Natural killer cell (primary cell): ENCODE results near the gene MSTO1. TPM values are rescaled to one million over a fixed set of nuclear protein-coding genes. Genes with fewer than 3 reads are reported as not detected.
"Not testable (repeated sequence)": the region's sequence is repeated elsewhere in the genome, so short reads cannot be mapped to it uniquely, and the experiment has no call there.

Experiments
- ATAC-seq, 3 donors: fragments of 150-1000 bp in 2 of 3; fragments of 200-7000 bp in 1 of 3; cut with Tn5 transposase; 1 replicate in 1 of 3; 2 replicates in 2 of 3; pipeline ENCODE4 v1.10.0; 2021; ENCODE audit warnings: mild to moderate bottlenecking in 2 of 3, moderate library complexity in 2 of 3
- DNase-seq, 2 donors: peaks; one replicate each; pipeline versions ENCODE4 v3.0.0 to v3.0.0-alpha.2; 2013 to 2021; ENCODE audit warnings: mixed read lengths in 1 of 2
- H3K27ac ChIP-seq: one replicate; pipeline ENCODE4 v1.5.1; 2013; ENCODE audit warnings: mild to moderate bottlenecking, low read length
- H3K27me3 ChIP-seq: one replicate; pipeline ENCODE4 v1.6.1; 2013; ENCODE audit warnings: low read length; ENCODE audit not compliant: control insufficient read depth, insufficient read depth
- H3K36me3 ChIP-seq: one replicate; pipeline ENCODE4 v1.6.1; 2013; ENCODE audit warnings: low read length; ENCODE audit not compliant: control insufficient read depth, insufficient read depth
- H3K4me1 ChIP-seq: one replicate; pipeline ENCODE4 v1.6.1; 2013; ENCODE audit warnings: low read length; ENCODE audit not compliant: control insufficient read depth, insufficient read depth
- H3K4me3 ChIP-seq: one replicate; pipeline ENCODE4 v1.5.1; 2013; ENCODE audit warnings: low read length
- H3K9me3 ChIP-seq: one replicate; pipeline ENCODE4 v1.6.1; 2013; ENCODE audit warnings: low read length; ENCODE audit not compliant: control insufficient read depth, insufficient read depth
- H3K27ac Mint-ChIP-seq, 2 donors: one replicate each; pipeline ENCODE4 v1.8.0; 2022; ENCODE audit warnings: mild to moderate bottlenecking in 2 of 2, mixed read lengths in 2 of 2, moderate library complexity in 1 of 2
- H3K27me3 Mint-ChIP-seq, 2 donors: one replicate each; pipeline ENCODE4 v1.8.0; 2022; ENCODE audit warnings: low read depth in 2 of 2, mixed read lengths in 2 of 2
- H3K36me3 Mint-ChIP-seq: one replicate; pipeline ENCODE4 v1.8.0; 2022; ENCODE audit warnings: mixed read lengths
- H3K4me1 Mint-ChIP-seq, 2 donors: one replicate each; pipeline ENCODE4 v1.8.0; 2022; ENCODE audit warnings: mixed read lengths in 2 of 2
- H3K4me3 Mint-ChIP-seq: one replicate; pipeline ENCODE4 v1.8.0; 2022; ENCODE audit warnings: mild to moderate bottlenecking, moderate library complexity, mixed read lengths
- H3K9me3 Mint-ChIP-seq, 2 donors: one replicate each; pipeline ENCODE4 v1.8.0; 2022; ENCODE audit warnings: mixed read lengths in 2 of 2
- WGBS: methylation state at CpG from one replicate; pipeline ENCODE4 v1.1.7; 2013; ENCODE audit warnings: missing lambda C conversion rate; ENCODE audit not compliant: insufficient coverage; 5-methylcytosine and 5-hydroxymethylcytosine counted together
- intact Hi-C: fragments of 100-400 bp; cut with micrococcal nuclease; formaldehyde crosslinking; loops from one replicate; pipeline ENCODE4 v1.14.2; 2022
- total RNA-seq, 4 donors: library from RNA; stranded (reverse); fragments of 120-200 nt in 1 of 4; gene quantifications; one replicate each; pipeline versions ENCODE4 v1.2.3 to v1.2.4, GENCODE V29; 2013 to 2022
- TF ChIP-seq, protein P1 (sequence below): fragments of 200-600 bp; IDR thresholded peaks from one replicate; pipeline ENCODE4 v1.8.0; 2022; ENCODE audit warnings: antibody characterized with exemption

MSTO1 gene
- 10 to 100 TPM; 44.7 to 53.6 (median 46.7) TPM for total RNA-seq
- 42.9 TPM for total RNA-seq (2013)

DNA sequence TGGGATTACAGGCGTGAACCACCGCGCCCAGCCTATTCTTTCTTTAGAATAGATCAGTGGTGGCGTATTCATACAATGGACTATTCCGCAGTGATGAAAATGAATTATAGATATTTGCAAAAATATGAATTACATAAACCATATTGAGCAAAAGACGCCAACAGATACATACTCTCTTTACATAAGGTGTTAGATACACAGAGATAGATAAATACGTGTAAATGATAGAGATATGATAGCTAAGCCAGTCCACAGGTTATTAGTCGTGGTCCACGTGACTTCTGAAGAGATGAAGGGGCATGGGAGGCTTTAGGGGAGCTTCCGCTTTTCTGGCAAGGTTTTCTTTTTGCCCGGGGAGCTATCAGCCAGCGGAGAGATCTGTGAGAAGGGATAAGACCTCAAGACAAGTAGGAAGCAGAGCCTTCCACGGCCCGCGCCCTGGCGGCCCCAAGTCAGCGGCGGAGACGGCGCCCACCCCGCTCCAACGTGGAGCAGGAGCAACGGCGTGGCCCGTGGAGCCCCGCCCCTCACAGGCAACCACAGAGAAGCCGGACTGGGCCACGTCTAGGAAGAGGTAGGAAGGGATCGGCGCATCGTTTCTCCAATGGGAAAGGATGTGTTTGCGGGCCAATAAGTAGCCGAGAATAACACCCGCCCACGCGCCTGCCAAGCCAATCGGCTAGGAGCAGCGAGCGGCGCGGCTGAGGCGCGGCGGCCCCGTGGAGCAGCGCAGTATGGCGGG is at the start of gene MSTO1:
TSS of gene MSTO1 (plus strand) at position 704 of the 742 bp plus-strand sequence. CDS start at position 735, 31 bp downstream.
- Mint-ChIP-seq H3K27ac (peak within 1 kb of the TSS; percentile 84 to 86), H3K4me3 (peak within 1 kb of the TSS; percentile 98), H3K9me3 (no peaks in the 10 kb centered on the region), H3K27me3 (no peaks in the 10 kb centered on the region), H3K4me1 (peaks cover 8 to 12% of the 10 kb centered on the region in 2 donors), H3K36me3 (no peaks in the 10 kb centered on the region)
- 6% methylated on average over 33 of the region's 47 CpGs for WGBS
- Histone ChIP-seq H3K4me3 (peak within 1 kb of the TSS; percentile 73), H3K27ac (peak within 1 kb of the TSS; percentile 59), H3K27me3 (no peaks in the 10 kb centered on the region), H3K9me3 (no peaks in the 10 kb centered on the region), H3K36me3 (peaks cover 4% of the 10 kb centered on the region), H3K4me1 (peaks cover 4% of the 10 kb centered on the region)
- TF ChIP-seq, protein P1, sequence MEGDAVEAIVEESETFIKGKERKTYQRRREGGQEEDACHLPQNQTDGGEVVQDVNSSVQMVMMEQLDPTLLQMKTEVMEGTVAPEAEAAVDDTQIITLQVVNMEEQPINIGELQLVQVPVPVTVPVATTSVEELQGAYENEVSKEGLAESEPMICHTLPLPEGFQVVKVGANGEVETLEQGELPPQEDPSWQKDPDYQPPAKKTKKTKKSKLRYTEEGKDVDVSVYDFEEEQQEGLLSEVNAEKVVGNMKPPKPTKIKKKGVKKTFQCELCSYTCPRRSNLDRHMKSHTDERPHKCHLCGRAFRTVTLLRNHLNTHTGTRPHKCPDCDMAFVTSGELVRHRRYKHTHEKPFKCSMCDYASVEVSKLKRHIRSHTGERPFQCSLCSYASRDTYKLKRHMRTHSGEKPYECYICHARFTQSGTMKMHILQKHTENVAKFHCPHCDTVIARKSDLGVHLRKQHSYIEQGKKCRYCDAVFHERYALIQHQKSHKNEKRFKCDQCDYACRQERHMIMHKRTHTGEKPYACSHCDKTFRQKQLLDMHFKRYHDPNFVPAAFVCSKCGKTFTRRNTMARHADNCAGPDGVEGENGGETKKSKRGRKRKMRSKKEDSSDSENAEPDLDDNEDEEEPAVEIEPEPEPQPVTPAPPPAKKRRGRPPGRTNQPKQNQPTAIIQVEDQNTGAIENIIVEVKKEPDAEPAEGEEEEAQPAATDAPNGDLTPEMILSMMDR = no peak
- peak; percentile 97 to 98 (median 97) for ATAC-seq
- intact Hi-C loops = no loop called here
- peak; percentile 77 to 95 for DNase-seq

DNA sequence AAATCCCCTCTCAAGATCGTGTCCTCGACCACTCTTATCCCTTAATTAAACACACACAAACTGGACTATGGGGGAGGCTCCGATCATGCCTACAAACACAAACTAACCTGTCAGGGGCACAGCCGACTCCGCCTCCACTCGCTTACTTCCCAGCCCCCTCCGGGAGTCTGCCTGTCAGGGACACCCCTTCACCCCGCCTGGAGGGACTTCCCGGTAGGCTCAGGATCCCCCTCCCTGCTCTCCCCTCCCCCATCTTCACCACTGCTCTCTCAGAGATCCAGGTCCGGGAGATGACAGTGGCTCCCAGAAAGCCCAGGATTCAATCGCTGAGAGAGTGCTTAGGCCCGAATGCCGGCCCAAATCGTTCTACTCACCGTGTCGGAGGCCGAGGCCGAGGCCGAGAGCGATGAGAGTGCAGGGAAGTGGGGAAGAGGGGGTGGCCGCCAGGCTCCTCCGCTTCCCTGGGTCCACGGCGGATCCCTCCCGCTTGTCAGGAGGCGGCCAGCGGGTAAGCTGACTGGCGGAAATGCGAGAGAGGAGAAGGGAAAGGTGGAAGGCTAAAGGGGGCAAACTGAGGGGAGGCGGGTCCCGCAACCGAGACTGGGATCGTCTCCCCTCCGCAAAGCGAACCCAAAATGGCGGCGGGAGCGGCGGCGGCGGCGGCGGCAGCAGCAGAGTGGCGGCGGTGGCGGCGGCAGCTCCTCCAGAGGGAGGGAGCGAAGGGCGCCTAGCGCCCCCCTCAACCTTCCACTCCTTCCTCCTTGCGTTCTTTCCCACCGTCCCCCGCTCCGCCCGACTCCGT is 48.0 kb upstream of the MSTO1 start:
- Mint-ChIP-seq H3K4me1 (peaks cover 31 to 51% of the 10 kb centered on the region in 2 donors), H3K27ac (peak overlapping the region; percentile 96 to 99), H3K4me3 (peak overlapping the region; percentile 99)
- not testable (repeated sequence) for H3K9me3 Mint-ChIP-seq, H3K36me3 Mint-ChIP-seq, H3K9me3 ChIP-seq, H3K36me3 ChIP-seq, H3K27me3 Mint-ChIP-seq, H3K27me3 ChIP-seq
- H3K4me1 ChIP-seq = peaks cover 27% of the 10 kb centered on the region
- peak; percentile 29 to 49 (median 36) for ATAC-seq
- intact Hi-C loops = loop anchor here (5.0 kb wide), 2 partner anchors 240 to 1005 kb away; partner anchors contain the start of genes RUSC1 and UBE2Q1
- WGBS = 0% methylated on average over 47 of the region's 56 CpGs
- H3K4me3 ChIP-seq = peak overlapping the region; percentile 75
- H3K27ac ChIP-seq = peak overlapping the region; percentile 99
- peak; percentile 57 to 67 for DNase-seq

DNA sequence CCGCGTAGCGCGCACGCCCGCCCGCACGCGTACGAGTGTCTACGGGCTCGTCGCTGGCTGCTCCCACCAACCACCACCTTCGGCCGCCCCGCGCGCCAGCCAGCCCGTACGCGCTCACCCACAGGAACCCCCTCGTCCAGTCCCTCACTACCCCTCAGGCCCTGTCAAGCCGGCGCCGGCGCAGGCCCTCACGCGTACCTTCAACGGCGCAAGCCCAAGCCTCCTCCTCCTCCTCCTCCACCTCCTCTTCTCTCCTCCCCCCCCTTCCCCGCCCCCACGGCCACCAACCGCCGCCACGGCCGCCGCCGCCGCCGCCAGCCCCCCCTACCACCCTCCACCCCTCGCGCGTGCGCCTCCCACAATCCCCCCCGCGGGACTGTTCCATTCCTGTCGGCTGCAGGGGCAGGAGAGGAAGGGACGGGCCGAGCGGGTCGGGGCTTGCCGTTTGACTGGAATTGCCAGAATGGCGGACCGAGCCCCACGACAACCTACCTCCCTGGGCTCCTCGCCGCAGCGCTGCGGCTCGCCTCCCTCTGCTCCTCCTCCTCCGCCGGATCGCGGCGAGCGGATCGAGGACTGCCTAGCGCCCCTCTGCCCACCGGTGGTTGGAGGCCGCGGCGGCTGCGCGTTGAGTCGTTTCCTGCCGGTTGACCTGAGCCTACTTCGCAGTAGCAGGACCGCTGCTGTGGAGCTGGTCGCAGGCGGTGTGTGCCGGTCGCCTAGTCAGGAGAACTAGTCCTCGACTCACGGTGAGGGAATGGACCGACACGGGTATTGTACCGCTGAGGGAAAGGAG is 47.2 kb upstream of the MSTO1 start, which contains the start of gene ASH1L:
TSS of gene ASH1L (minus strand) at position 223 of the 796 bp plus-strand sequence. CDS start 41,284 bp downstream, outside the sequence.
- ATAC-seq = peak; percentile 76 to 90 (median 80)
- H3K4me1 ChIP-seq = peaks cover 27% of the 10 kb centered on the region

DNA sequence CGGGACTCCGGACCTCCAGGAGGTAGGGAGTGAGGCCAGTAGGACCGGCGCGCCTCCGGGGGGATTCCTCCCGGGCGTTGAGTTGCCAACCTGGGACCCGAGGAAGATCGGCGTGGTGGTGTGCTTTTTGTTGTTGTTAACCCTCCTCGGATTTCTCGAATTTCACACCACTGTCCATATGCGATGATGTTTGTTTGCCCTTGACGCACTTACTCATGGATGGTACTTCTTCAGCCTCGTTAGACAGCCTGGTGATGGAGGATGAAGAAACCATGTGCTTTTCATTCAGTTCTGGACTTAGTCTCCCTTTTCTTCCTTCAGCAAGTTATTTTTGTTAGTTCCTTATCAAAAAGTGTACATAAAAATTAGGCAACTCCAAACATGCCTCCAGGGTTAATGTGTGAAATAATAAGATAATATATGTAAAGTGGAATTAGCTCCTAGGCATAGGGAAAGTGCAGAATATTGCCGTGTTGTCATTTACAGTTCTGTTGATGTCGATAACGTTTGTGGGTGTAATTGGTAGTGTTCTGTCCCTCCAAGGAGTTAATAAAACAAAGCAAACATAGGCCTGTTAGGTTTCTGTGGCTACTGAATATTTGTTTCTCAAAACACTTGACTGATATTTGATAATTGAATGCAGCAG is 46.5 kb upstream of the MSTO1 start:
- DNase-seq, H3K9me3 Mint-ChIP-seq, H3K27me3 ChIP-seq, H3K27me3 Mint-ChIP-seq, H3K36me3 ChIP-seq, H3K9me3 ChIP-seq, H3K36me3 Mint-ChIP-seq: not testable (repeated sequence)
- intact Hi-C loops = loop anchor here (5.0 kb wide), 2 partner anchors 241 to 1006 kb away; partner anchors contain the start of genes RUSC1 and UBE2Q1
- Histone ChIP-seq H3K4me1 (peaks cover 23% of the 10 kb centered on the region), H3K27ac (peak overlapping the region; percentile 99), H3K4me3 (peak overlapping the region; percentile 75)
- WGBS = 0% methylated on average over 18 of the region's 19 CpGs
- peaks cover 31 to 43% of the 10 kb centered on the region in 2 donors for H3K4me1 Mint-ChIP-seq
- peak; percentile 6 to 20 (median 9) for ATAC-seq
- H3K4me3 Mint-ChIP-seq = peak overlapping the region; percentile 99
- peak overlapping the region; percentile 96 to 99 for H3K27ac Mint-ChIP-seq

More for the DNA sequence above, 47.2 kb upstream of the MSTO1 start, which contains the start of gene ASH1L:
- Histone ChIP-seq H3K27ac (peak within 1 kb of the TSS; percentile 99), H3K27me3 (no peaks in the 10 kb centered on the region), H3K36me3 (no peaks in the 10 kb centered on the region), H3K4me3 (peak within 1 kb of the TSS; percentile 75), H3K9me3 (no peaks in the 10 kb centered on the region)
- WGBS = under 1% methylated on average over 77 of the region's 87 CpGs
- DNase-seq = peak; percentile 91 to 94
- Mint-ChIP-seq H3K27ac (peak within 1 kb of the TSS; percentile 96 to 99), H3K4me3 (peak within 1 kb of the TSS; percentile 99), H3K36me3 (no peaks in the 10 kb centered on the region), H3K4me1 (peaks cover 31 to 49% of the 10 kb centered on the region in 2 donors), H3K27me3 (no peaks in the 10 kb centered on the region), H3K9me3 (no peaks in the 10 kb centered on the region)
- TF ChIP-seq, protein P1 = no peak
- intact Hi-C loops = loop anchor here (5.0 kb wide), 2 partner anchors 240 to 1005 kb away; partner anchors contain the start of genes RUSC1 and UBE2Q1
